Parathyroid adenoma (tissue), 2 donors: ENCODE data around the gene COMMD3.

ENCODE experiments used
- H2AFZ ChIP-seq: fragments of 300-600 bp; sonication (generic); one replicate; pipeline ENCODE4 v1.7.0; 2017; ENCODE audit warnings: antibody characterized with exemption, mild to moderate bottlenecking
- H3K27ac ChIP-seq: fragments of 300-600 bp; sonication (generic); one replicate; pipeline ENCODE4 v1.7.0; 2017
- H3K27me3 ChIP-seq: fragments of 300-600 bp; sonication (generic); one replicate; pipeline ENCODE4 v1.7.0; 2017; ENCODE audit warnings: low read length; ENCODE audit not compliant: control insufficient read depth, insufficient read depth
- H3K36me3 ChIP-seq: fragments of 300-600 bp; sonication (generic); one replicate; pipeline ENCODE4 v1.7.0; 2017; ENCODE audit warnings: low read length; ENCODE audit not compliant: control insufficient read depth, insufficient read depth
- H3K4me1 ChIP-seq: fragments of 300-600 bp; sonication (generic); one replicate; pipeline ENCODE4 v1.7.0; 2017; ENCODE audit warnings: control low read depth
- H3K4me2 ChIP-seq: fragments of 300-600 bp; sonication (generic); one replicate; pipeline ENCODE4 v1.7.0; 2017; ENCODE audit warnings: low read length
- H3K4me3 ChIP-seq: fragments of 300-600 bp; sonication (generic); one replicate; pipeline ENCODE4 v1.7.0; 2017; ENCODE audit warnings: low read depth, low read length
- H3K79me2 ChIP-seq: fragments of 300-600 bp; sonication (generic); one replicate; pipeline ENCODE4 v1.7.0; 2017; ENCODE audit warnings: control low read depth
- H3K9ac ChIP-seq: fragments of 300-600 bp; sonication (generic); one replicate; pipeline ENCODE4 v1.7.0; 2017; ENCODE audit warnings: mild to moderate bottlenecking
- H3K9me3 ChIP-seq: fragments of 300-600 bp; sonication (generic); one replicate; pipeline ENCODE4 v1.7.0; 2017; ENCODE audit warnings: low read length; ENCODE audit not compliant: control insufficient read depth
- CTCF ChIP-seq: fragments of 300-600 bp; sonication (generic); IDR thresholded peaks from one replicate; pipeline ENCODE4 v1.7.0; 2017; ENCODE audit warnings: antibody characterized with exemption, mild to moderate bottlenecking
- donor health status: primary hyperparathyroidism.

COMMD3 gene

GRCh38 chr10:22324413-22324812 lies 8.2 kb downstream of the COMMD3 start:
- no peak overlapping the region for H3K9ac ChIP-seq

GRCh38 chr10:22324893-22325271 lies 8.7 kb downstream of the COMMD3 start:
- H3K4me1 ChIP-seq, result no peaks in the 10 kb centered on the region
- H3K27ac ChIP-seq, result peak overlapping the region; percentile 59
- no peaks in the 10 kb centered on the region for H3K9me3 ChIP-seq
- peaks cover 4% of the 10 kb centered on the region for H3K27me3 ChIP-seq
- H2AFZ ChIP-seq, result peak overlapping the region; percentile 24
- no peaks in the 10 kb centered on the region for H3K36me3 ChIP-seq
- peak overlapping the region; percentile 55 for H3K4me3 ChIP-seq
- H3K4me2 ChIP-seq, result peak overlapping the region; percentile 81
- no peaks in the 10 kb centered on the region for H3K79me2 ChIP-seq
- TF ChIP-seq CTCF, result no peak
- no peak overlapping the region for H3K9ac ChIP-seq

More at GRCh38 chr10:22324413-22324812, 8.2 kb downstream of the COMMD3 start:
- peaks cover 4% of the 10 kb centered on the region for H3K27me3 ChIP-seq
- H2AFZ ChIP-seq, result no peak overlapping the region
- H3K4me1 ChIP-seq, result no peaks in the 10 kb centered on the region
- peak overlapping the region; percentile 81 for H3K4me2 ChIP-seq
- H3K9me3 ChIP-seq, result no peaks in the 10 kb centered on the region
- no peak for TF ChIP-seq CTCF
- peak overlapping the region; percentile 55 for H3K4me3 ChIP-seq
- H3K36me3 ChIP-seq, result no peaks in the 10 kb centered on the region
- H3K27ac ChIP-seq, result no peak overlapping the region
- no peaks in the 10 kb centered on the region for H3K79me2 ChIP-seq

DNA sequence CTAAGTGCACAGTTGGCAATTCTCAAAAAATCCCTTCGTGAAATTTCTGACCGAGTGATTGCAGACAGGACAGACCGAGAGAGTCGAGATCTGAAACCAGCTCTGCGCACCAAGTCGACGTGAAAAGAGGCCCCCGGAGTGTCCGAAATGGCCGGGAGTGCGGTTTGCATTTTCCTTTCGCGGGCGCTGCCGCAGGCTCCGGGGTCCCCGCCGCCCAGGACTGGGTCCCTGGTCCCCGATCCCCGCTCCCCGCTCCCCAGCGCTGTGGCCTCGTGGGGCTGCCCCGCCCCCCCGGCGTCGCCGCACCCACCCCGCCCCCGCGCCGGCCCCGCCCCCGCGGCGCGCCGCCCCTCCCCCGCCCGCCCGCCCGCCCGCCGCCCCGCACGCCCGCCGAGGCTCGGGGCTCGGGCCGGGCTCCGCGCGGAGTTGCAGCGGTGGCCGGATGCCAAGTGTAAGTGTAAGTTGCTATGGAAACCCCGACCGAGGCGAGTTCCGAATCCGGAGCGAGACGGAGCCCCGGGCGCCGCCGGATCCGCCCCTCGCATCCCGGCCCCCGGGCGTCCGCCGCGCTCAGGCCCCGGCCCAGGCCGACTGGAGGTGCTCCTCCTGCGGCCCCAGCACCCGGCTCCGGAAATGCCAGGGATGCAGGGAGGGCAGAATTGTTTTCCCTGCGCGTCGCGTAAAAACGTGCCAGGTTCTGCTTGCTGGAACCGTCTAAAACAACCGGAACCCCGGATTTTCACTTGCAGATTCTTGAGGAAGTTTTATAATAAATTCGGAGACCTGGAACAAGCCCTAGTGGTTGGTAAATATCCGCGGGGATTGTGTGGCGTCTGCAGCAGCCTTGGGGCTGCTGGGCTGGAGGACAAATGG lies 9.3 kb downstream of the COMMD3 start:
- TF ChIP-seq CTCF, result no peak

GRCh38 chr10:22326145-22326702 lies 10.0 kb downstream of the COMMD3 start:
- TF ChIP-seq CTCF, result no peak
- Histone ChIP-seq H3K9me3 (no peaks in the 10 kb centered on the region), H3K79me2 (no peaks in the 10 kb centered on the region), H3K27me3 (peaks cover 4% of the 10 kb centered on the region), H3K27ac (peak overlapping the region; percentile 50), H3K4me1 (no peaks in the 10 kb centered on the region), H3K36me3 (no peaks in the 10 kb centered on the region), H2AFZ (peak overlapping the region; percentile 47), H3K9ac (no peak overlapping the region), H3K4me3 (peak overlapping the region; percentile 49), H3K4me2 (peak overlapping the region; percentile 60)

More for the DNA sequence above, 9.3 kb downstream of the COMMD3 start:
- peaks cover 4% of the 10 kb centered on the region for H3K27me3 ChIP-seq
- H3K27ac ChIP-seq, result peak overlapping the region; percentile 59
- no peaks in the 10 kb centered on the region for H3K9me3 ChIP-seq
- H3K4me2 ChIP-seq, result peak overlapping the region; percentile 81
- H3K4me3 ChIP-seq, result peak overlapping the region; percentile 55
- no peaks in the 10 kb centered on the region for H3K36me3 ChIP-seq
- peak overlapping the region; percentile 47 for H2AFZ ChIP-seq
- H3K4me1 ChIP-seq, result no peaks in the 10 kb centered on the region
- no peak overlapping the region for H3K9ac ChIP-seq
- no peaks in the 10 kb centered on the region for H3K79me2 ChIP-seq
